IMR-90 (cell line): ENCODE data around the gene OBP2B.

Experiments
- BHLHE40 ChIP-seq: fragments of 150-350 bp; IDR thresholded peaks from 2 replicates; pipeline ENCODE4 v1.6.1; 2016; ENCODE audit warnings: mild to moderate bottlenecking, low read depth, low read length
- CTCF ChIP-seq: conservative IDR thresholded peaks from 2 replicates; pipeline ENCODE4 v1.5.1; 2012; ENCODE audit warnings: mild to moderate bottlenecking, low read depth, low read length, improper control_type of control experiment
- MAFK ChIP-seq: IDR thresholded peaks from 2 replicates; pipeline ENCODE4 v1.6.1; 2012; ENCODE audit warnings: low read depth, low read length, improper control_type of control experiment
- SMC3 ChIP-seq: fragments of 150-350 bp; IDR thresholded peaks from 2 replicates; pipeline ENCODE4 v1.6.1; 2016; ENCODE audit warnings: low read depth, mild to moderate bottlenecking, antibody characterized with exemption, low read length, moderate library complexity
- USF2 ChIP-seq: fragments of 150-350 bp; IDR thresholded peaks from 2 replicates; pipeline ENCODE4 v1.6.1; 2017; ENCODE audit warnings: mild to moderate bottlenecking, antibody characterized with exemption, low read length, low read depth

GRCh38 chr9:133210609-133211008 is 1.6 kb upstream of the OBP2B start:
- TF ChIP-seq CTCF (no peak), SMC3 (no peak), MAFK (no peak), BHLHE40 (no peak), USF2 (no peak)
